Sigmoid colon (tissue), 7 donors: ENCODE data around the gene ZCCHC18. TPM values are rescaled to one million over a fixed set of nuclear protein-coding genes. Genes with fewer than 3 reads are reported as not detected.
A peak's percentile ranks its signal among the peaks of the same experiment; 100 is the strongest.

ENCODE experiments used
- DNase-seq: peaks from one replicate; pipeline ENCODE4 v3.0.0-alpha.2; 2019
- H3K27ac ChIP-seq, 4 donors: fragments of 200-600 bp; sonication (generic); one replicate each; pipeline ENCODE4 v1.5.1; 2016 to 2019; ENCODE audit warnings: mild to moderate bottlenecking in 1 of 4
- H3K27me3 ChIP-seq, 3 donors: fragments of 200-600 bp; sonication (generic); one replicate each; pipeline ENCODE4 v1.5.1; 2019; ENCODE audit warnings: mild to moderate bottlenecking in 1 of 3
- H3K36me3 ChIP-seq, 4 donors: fragments of 200-600 bp; sonication (generic); one replicate each; pipeline ENCODE4 v1.5.1; 2016 to 2019
- H3K4me1 ChIP-seq, 4 donors: fragments of 200-600 bp; sonication (generic); one replicate each; pipeline ENCODE4 v1.5.1; 2017 to 2019
- H3K4me3 ChIP-seq, 4 donors: fragments of 200-600 bp; sonication (generic); one replicate each; pipeline ENCODE4 v1.5.1; 2017 to 2019; ENCODE audit warnings: mild to moderate bottlenecking in 2 of 4, moderate library complexity in 1 of 4
- H3K9me3 ChIP-seq, 4 donors: fragments of 200-600 bp in 3 of 4; sonication (generic) in 3 of 4; one replicate each; pipeline versions ENCODE4 v1.5.1 to v1.6.1; 2013 to 2019
- EP300 ChIP-seq, 4 donors: sonication (generic); formaldehyde crosslinking; IDR thresholded peaks; one replicate each; pipeline ENCODE4 v1.6.1; 2017; ENCODE audit warnings: antibody characterized with exemption in 4 of 4
- POLR2A ChIP-seq, 2 donors: fragments of 450-650 bp; IDR thresholded peaks; one replicate each; pipeline ENCODE4 v1.6.1; 2016; ENCODE audit warnings: antibody characterized with exemption in 2 of 2, mild to moderate bottlenecking in 2 of 2, moderate library complexity in 2 of 2
- POLR2AphosphoS5 ChIP-seq, 4 donors: sonication (generic); formaldehyde crosslinking; IDR thresholded peaks; one replicate each; pipeline ENCODE4 v1.6.1; 2017; ENCODE audit warnings: antibody characterized with exemption in 4 of 4
- WGBS, 2 donors: extraction: QIAGEN DNeasy Blood & Tissue Kit; methylation state at CpG; one replicate each; pipeline ENCODE4 v1.1.7; 2013; 5-methylcytosine and 5-hydroxymethylcytosine counted together
- intact Hi-C: fragments of 100-400 bp; cut with DNase I; formaldehyde crosslinking; loops from one replicate; pipeline ENCODE4 v1.15.1; 2023
- polyA plus RNA-seq, 3 donors: library from polyadenylated mRNA; stranded (reverse); fragments of 200-250 nt; gene quantifications; one replicate each; pipeline ENCODE4 v1.2.3, GENCODE V29; 2013
- total RNA-seq, 4 donors: library from RNA; depleted of rRNA; stranded (reverse); fragments of >200 nt; gene quantifications; one replicate each; pipeline ENCODE4 v1.1.0, GENCODE V29; 2016
- TF ChIP-seq, protein P1 (sequence below), 4 experiments: fragments of 450-650 bp in 3 of 4; fragments of 200-600 bp in 1 of 4; IDR thresholded peaks; one replicate each; pipeline ENCODE4 v1.5.1; 2016 to 2019; ENCODE audit warnings: antibody characterized with exemption in 4 of 4, mild to moderate bottlenecking in 3 of 4, moderate library complexity in 2 of 4
- donor health status: healthy with polysubstance abuse.
- donor health status: Bipolar disorder and iron deficiency.
- donor health status: healthy.

The ZCCHC18 gene
- total and polyA plus RNA-seq, 7 donors, result 0.66 to 4.2 (median 2.2) TPM; not detected in 1

DNA sequence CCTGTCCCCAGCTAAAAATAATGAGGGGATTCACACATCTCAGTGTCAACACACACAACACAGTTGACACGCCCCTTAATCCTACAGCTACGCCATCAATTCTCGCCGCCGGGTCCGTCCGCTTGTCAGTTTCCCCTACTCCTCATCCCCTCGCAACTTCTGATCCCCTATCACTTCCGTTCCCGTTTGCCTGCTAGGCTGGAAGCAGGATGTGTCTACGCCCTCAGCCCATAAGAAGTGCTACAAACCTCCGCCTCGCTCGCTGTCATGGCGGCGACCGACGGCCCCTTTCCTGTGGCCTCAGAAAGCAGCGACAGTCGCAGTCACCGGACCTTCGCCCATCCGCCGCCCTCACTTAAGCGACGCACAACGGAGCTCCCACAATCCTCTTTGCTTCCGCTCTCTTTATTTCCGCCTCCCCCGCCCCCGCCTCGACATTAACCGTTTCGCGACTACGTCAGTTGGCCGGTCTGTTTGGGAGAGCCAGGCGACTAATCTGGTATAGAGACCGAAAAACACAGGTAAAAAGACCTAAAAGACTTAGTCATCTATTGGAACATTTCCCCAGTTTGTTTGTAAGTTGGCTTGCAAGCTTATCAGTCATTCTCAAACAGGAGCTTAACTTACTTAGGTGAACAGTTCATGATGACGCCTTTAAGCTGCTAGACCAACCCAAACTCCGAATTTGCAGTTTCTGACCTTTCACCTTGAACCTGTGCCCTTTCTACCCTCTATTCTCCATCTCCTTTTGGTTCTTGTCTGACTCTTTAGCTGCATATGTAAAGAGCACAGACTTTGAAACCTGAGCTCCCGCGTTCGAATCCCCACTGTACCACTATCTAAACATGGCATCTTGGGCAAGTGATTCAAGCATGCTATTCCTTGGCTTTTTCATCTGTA is 44.6 kb downstream of the ZCCHC18 start, which contains the start of gene SLC25A53:
Gene SLC25A53, minus strand, starts transcription at position 380 of the 900 bp plus-strand sequence. CDS start 51,752 bp downstream, outside the sequence.
- H3K36me3 ChIP-seq, result no peaks in the 10 kb centered on the region
- TF ChIP-seq POLR2AphosphoS5 (IDR thresholded peaks at IDR 0.05) (peak; percentile 65 to 77 (median 72)), EP300 (IDR thresholded peaks at IDR 0.05) (no peak), POLR2A (IDR thresholded peaks at IDR 0.05) (peak; percentile 25 to 40)
- TF ChIP-seq, protein P1, sequence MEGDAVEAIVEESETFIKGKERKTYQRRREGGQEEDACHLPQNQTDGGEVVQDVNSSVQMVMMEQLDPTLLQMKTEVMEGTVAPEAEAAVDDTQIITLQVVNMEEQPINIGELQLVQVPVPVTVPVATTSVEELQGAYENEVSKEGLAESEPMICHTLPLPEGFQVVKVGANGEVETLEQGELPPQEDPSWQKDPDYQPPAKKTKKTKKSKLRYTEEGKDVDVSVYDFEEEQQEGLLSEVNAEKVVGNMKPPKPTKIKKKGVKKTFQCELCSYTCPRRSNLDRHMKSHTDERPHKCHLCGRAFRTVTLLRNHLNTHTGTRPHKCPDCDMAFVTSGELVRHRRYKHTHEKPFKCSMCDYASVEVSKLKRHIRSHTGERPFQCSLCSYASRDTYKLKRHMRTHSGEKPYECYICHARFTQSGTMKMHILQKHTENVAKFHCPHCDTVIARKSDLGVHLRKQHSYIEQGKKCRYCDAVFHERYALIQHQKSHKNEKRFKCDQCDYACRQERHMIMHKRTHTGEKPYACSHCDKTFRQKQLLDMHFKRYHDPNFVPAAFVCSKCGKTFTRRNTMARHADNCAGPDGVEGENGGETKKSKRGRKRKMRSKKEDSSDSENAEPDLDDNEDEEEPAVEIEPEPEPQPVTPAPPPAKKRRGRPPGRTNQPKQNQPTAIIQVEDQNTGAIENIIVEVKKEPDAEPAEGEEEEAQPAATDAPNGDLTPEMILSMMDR (IDR thresholded peaks at IDR 0.05), result no peak
- peak within 1 kb of the TSS; percentile 83 to 88 (median 86) for H3K27ac ChIP-seq
- intact Hi-C loops, result no loop called here
- peak; percentile 84 for DNase-seq
- no peaks in the 10 kb centered on the region for H3K9me3 ChIP-seq
- no peaks in the 10 kb centered on the region for H3K27me3 ChIP-seq
- WGBS, 2 donors, result 1% methylated on average over 44 of the region's 44 CpGs
- H3K4me1 ChIP-seq, result peaks cover 0 to 10% (median 8%) of the 10 kb centered on the region in 4 donors
- H3K4me3 ChIP-seq, result peak within 1 kb of the TSS; percentile 49 to 63 (median 58)

Other genes starting within 250 kb of the ZCCHC18 start
- 10 to 100 TPM in 1 of 4 donors, 1 to 10 TPM in 3; 1.1 to 10.5 (median 5.1) TPM for gene TMSB15B, start 149.9 kb upstream of the ZCCHC18 start, total RNA-seq
- 1 to 10 TPM; 2.5 to 7.2 (median 3.9) TPM for gene TMSB15B, start 149.9 kb upstream of the ZCCHC18 start, polyA plus RNA-seq
- not detected for gene H2BW1, start 98.8 kb upstream of the ZCCHC18 start, total RNA-seq
- gene H2BW1, start 98.8 kb upstream of the ZCCHC18 start, polyA plus RNA-seq, result not detected
- gene H2BW2, start 72.6 kb upstream of the ZCCHC18 start, total RNA-seq, result not detected
- gene H2BW2, start 72.6 kb upstream of the ZCCHC18 start, polyA plus RNA-seq, result not detected
- 1 to 10 TPM; 1.2 to 9.4 (median 5.9) TPM for gene TMSB15C, start 36.3 kb upstream of the ZCCHC18 start, total RNA-seq
- gene TMSB15C, start 36.3 kb upstream of the ZCCHC18 start, polyA plus RNA-seq, result 1 to 10 TPM in 1 of 3 donors, not detected in 2; 1.0 TPM
- gene SLC25A53, start 44.5 kb downstream of the ZCCHC18 start, total RNA-seq, result 10 to 100 TPM; 14.7 to 23.5 (median 20.5) TPM
- 10 to 100 TPM in 1 of 3 donors, 1 to 10 TPM in 2; 8.2 to 10.8 (median 8.3) TPM for gene SLC25A53, start 44.5 kb downstream of the ZCCHC18 start, polyA plus RNA-seq
- gene FAM199X, start 53.9 kb downstream of the ZCCHC18 start, total RNA-seq, result 10 to 100 TPM; 15.7 to 21.0 (median 18.6) TPM
- gene FAM199X, start 53.9 kb downstream of the ZCCHC18 start, polyA plus RNA-seq, result 10 to 100 TPM; 13.8 to 17.1 (median 15.6) TPM
- not detected for gene ESX1, start 142.4 kb downstream of the ZCCHC18 start, total RNA-seq
- gene ESX1, start 142.4 kb downstream of the ZCCHC18 start, polyA plus RNA-seq, result not detected